ENCODE measurements around the gene AOPEP. TPM values are rescaled to one million over a fixed set of nuclear protein-coding genes. Genes with fewer than 3 reads are reported as not detected.

Gene AOPEP
- total and polyA plus RNA-seq, 2 of the 13 experiments (the other 11 are each of a cell fraction or from before 2014, with no cell fraction given) = 22.2 to 41.6 TPM

GRCh38 chr9:95024097-95024671 is 297.7 kb downstream of the AOPEP start (continued):
- TF ChIP-seq BATF2 (CRISPR knock-in tag; IDR thresholded peaks at IDR 0.05) (no peak), ZNF335 (CRISPR knock-in tag; IDR thresholded peaks at IDR 0.05) (no peak; the same call in 1 of the 2 replicates), ZNF350 (CRISPR knock-in tag; IDR thresholded peaks at IDR 0.05; ENCODE audit: borderline replicate concordance, low read depth) (peak; percentile 55; the same call in 1 of the 2 replicates), ZNF180 (CRISPR knock-in tag; IDR thresholded peaks at IDR 0.05; ENCODE audit: borderline replicate concordance, low read depth) (no peak), FOXO1 (CRISPR knock-in tag; IDR thresholded peaks at IDR 0.05) (peak; percentile 73), HOXD1 (CRISPR knock-in tag; IDR thresholded peaks at IDR 0.05) (no peak), RARA (CRISPR knock-in tag; IDR thresholded peaks at IDR 0.05) (peak; percentile 48), CAMTA2 (CRISPR knock-in tag; IDR thresholded peaks at IDR 0.05; ENCODE audit: borderline replicate concordance) (no peak), CEBPG (CRISPR knock-in tag; IDR thresholded peaks at IDR 0.05) (no peak), CBX2 (IDR thresholded peaks at IDR 0.05; ENCODE audit: low read depth, low read length) (no peak), CBX2 (CRISPR knock-in tag; IDR thresholded peaks at IDR 0.05; ENCODE audit: low read depth) (no peak), SNAPC2 (CRISPR knock-in tag; IDR thresholded peaks at IDR 0.05) (no peak), GATA4 (IDR thresholded peaks at IDR 0.05; ENCODE audit: borderline replicate concordance, low read depth) (no peak; the same call in 1 of the 2 replicates), MEIS1 (CRISPR knock-in tag; IDR thresholded peaks at IDR 0.05; ENCODE audit: borderline replicate concordance) (no peak), SOX13 (IDR thresholded peaks at IDR 0.05) (no peak), SOX13 (CRISPR knock-in tag; conservative IDR thresholded peaks at IDR 0.05 in 1 of 2, IDR thresholded peaks at IDR 0.05 in 1 of 2) (peak in 1 of 2 experiments; percentile 76; a peak in 2 of 4 replicates), LRRFIP1 (CRISPR knock-in tag; conservative IDR thresholded peaks at IDR 0.05) (no peak), FOXP1 (IDR thresholded peaks at IDR 0.05) (no peak), FOXP1 (CRISPR knock-in tag; IDR thresholded peaks at IDR 0.05) (peak; percentile 18; the same call in 1 of the 2 replicates), CHD4 (IDR thresholded peaks at IDR 0.05; ENCODE audit: borderline replicate concordance, low read length) (no peak; the same call in 1 of the 2 replicates), ZNF672 (CRISPR knock-in tag; IDR thresholded peaks at IDR 0.05) (no peak)
- TF ChIP-seq, protein P1, sequence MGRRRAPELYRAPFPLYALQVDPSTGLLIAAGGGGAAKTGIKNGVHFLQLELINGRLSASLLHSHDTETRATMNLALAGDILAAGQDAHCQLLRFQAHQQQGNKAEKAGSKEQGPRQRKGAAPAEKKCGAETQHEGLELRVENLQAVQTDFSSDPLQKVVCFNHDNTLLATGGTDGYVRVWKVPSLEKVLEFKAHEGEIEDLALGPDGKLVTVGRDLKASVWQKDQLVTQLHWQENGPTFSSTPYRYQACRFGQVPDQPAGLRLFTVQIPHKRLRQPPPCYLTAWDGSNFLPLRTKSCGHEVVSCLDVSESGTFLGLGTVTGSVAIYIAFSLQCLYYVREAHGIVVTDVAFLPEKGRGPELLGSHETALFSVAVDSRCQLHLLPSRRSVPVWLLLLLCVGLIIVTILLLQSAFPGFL (CRISPR knock-in tag; IDR thresholded peaks at IDR 0.05) = no peak
- TF ChIP-seq, protein P2, sequence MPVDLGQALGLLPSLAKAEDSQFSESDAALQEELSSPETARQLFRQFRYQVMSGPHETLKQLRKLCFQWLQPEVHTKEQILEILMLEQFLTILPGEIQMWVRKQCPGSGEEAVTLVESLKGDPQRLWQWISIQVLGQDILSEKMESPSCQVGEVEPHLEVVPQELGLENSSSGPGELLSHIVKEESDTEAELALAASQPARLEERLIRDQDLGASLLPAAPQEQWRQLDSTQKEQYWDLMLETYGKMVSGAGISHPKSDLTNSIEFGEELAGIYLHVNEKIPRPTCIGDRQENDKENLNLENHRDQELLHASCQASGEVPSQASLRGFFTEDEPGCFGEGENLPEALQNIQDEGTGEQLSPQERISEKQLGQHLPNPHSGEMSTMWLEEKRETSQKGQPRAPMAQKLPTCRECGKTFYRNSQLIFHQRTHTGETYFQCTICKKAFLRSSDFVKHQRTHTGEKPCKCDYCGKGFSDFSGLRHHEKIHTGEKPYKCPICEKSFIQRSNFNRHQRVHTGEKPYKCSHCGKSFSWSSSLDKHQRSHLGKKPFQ (CRISPR knock-in tag; IDR thresholded peaks at IDR 0.05; ENCODE audit: insufficient replicate concordance) = no peak
- TF ChIP-seq, protein P3, sequence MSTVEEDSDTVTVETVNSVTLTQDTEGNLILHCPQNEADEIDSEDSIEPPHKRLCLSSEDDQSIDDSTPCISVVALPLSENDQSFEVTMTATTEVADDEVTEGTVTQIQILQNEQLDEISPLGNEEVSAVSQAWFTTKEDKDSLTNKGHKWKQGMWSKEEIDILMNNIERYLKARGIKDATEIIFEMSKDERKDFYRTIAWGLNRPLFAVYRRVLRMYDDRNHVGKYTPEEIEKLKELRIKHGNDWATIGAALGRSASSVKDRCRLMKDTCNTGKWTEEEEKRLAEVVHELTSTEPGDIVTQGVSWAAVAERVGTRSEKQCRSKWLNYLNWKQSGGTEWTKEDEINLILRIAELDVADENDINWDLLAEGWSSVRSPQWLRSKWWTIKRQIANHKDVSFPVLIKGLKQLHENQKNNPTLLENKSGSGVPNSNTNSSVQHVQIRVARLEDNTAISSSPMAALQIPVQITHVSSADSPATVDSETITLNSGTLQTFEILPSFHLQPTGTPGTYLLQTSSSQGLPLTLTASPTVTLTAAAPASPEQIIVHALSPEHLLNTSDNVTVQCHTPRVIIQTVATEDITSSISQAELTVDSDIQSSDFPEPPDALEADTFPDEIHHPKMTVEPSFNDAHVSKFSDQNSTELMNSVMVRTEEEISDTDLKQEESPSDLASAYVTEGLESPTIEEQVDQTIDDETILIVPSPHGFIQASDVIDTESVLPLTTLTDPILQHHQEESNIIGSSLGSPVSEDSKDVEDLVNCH (CRISPR knock-in tag; IDR thresholded peaks at IDR 0.05) = no peak
